ENCODE data around the gene IP6K3.

The IP6K3 gene

GRCh38 chr6:33759887-33760629 is 13.4 kb upstream of the IP6K3 start:
- TF ChIP-seq CTCF (IDR thresholded peaks at IDR 0.05) = no peak
- Histone ChIP-seq H3K9me3 (ENCODE audit: control insufficient read depth, low read length) (no peaks in the 10 kb centered on the region), H3K4me3 (ENCODE audit: low read depth, low read length) (no peak overlapping the region), H3K4me2 (ENCODE audit: low read length) (no peak overlapping the region), H2AFZ (no peak overlapping the region), H3K27me3 (ENCODE audit: control insufficient read depth, insufficient read depth, low read length) (no peaks in the 10 kb centered on the region), H3K9ac (no peak overlapping the region), H3K4me1 (peaks cover 4% of the 10 kb centered on the region), H3K79me2 (no peaks in the 10 kb centered on the region), H3K27ac (no peak overlapping the region), H3K36me3 (ENCODE audit: control insufficient read depth, insufficient read depth, low read length) (no peaks in the 10 kb centered on the region)

GRCh38 chr6:33758815-33759216 is 12.1 kb upstream of the IP6K3 start:
- Histone ChIP-seq H3K27ac (no peak overlapping the region), H3K4me2 (ENCODE audit: low read length) (no peak overlapping the region)
- no peak for TF ChIP-seq CTCF (IDR thresholded peaks at IDR 0.05)

GRCh38 chr6:33757906-33758305 is 11.2 kb upstream of the IP6K3 start:
- H3K27me3 ChIP-seq (ENCODE audit: control insufficient read depth, insufficient read depth, low read length) = no peaks in the 10 kb centered on the region
- H3K4me3 ChIP-seq (ENCODE audit: low read depth, low read length) = no peak overlapping the region
- no peaks in the 10 kb centered on the region for H3K79me2 ChIP-seq
- H3K4me2 ChIP-seq (ENCODE audit: low read length) = no peak overlapping the region
- H3K9ac ChIP-seq = no peak overlapping the region
- no peak overlapping the region for H2AFZ ChIP-seq
- H3K4me1 ChIP-seq = peaks cover 4% of the 10 kb centered on the region
- H3K27ac ChIP-seq = no peak overlapping the region
- no peak for TF ChIP-seq CTCF (IDR thresholded peaks at IDR 0.05)
- H3K9me3 ChIP-seq (ENCODE audit: control insufficient read depth, low read length) = no peaks in the 10 kb centered on the region
- no peaks in the 10 kb centered on the region for H3K36me3 ChIP-seq (ENCODE audit: control insufficient read depth, insufficient read depth, low read length)

More at GRCh38 chr6:33758815-33759216, 12.1 kb upstream of the IP6K3 start:
- Histone ChIP-seq H3K9me3 (ENCODE audit: control insufficient read depth, low read length) (no peaks in the 10 kb centered on the region), H3K9ac (no peak overlapping the region), H3K27me3 (ENCODE audit: control insufficient read depth, insufficient read depth, low read length) (no peaks in the 10 kb centered on the region), H3K4me3 (ENCODE audit: low read depth, low read length) (no peak overlapping the region), H3K36me3 (ENCODE audit: control insufficient read depth, insufficient read depth, low read length) (no peaks in the 10 kb centered on the region), H3K79me2 (no peaks in the 10 kb centered on the region), H2AFZ (no peak overlapping the region), H3K4me1 (peaks cover 4% of the 10 kb centered on the region)

GRCh38 chr6:33757113-33757512 is 10.4 kb upstream of the IP6K3 start:
- Histone ChIP-seq H3K9ac (no peak overlapping the region), H3K4me2 (ENCODE audit: low read length) (no peak overlapping the region), H3K4me3 (ENCODE audit: low read depth, low read length) (no peak overlapping the region), H3K27ac (no peak overlapping the region), H3K27me3 (ENCODE audit: control insufficient read depth, insufficient read depth, low read length) (no peaks in the 10 kb centered on the region), H3K4me1 (peaks cover 2% of the 10 kb centered on the region), H3K9me3 (ENCODE audit: control insufficient read depth, low read length) (no peaks in the 10 kb centered on the region), H3K79me2 (no peaks in the 10 kb centered on the region), H2AFZ (no peak overlapping the region), H3K36me3 (ENCODE audit: control insufficient read depth, insufficient read depth, low read length) (no peaks in the 10 kb centered on the region)
- TF ChIP-seq CTCF (IDR thresholded peaks at IDR 0.05) = no peak

Data from parathyroid adenoma (tissue), 2 donors.